Epithelial cell of proximal tubule (primary cell): ENCODE measurements around the gene IGSF23. TPM values are rescaled to one million over a fixed set of nuclear protein-coding genes. Genes with fewer than 3 reads are reported as not detected.

Source experiments
- DNase-seq: peaks from one replicate; pipeline ENCODE4 v3.0.0-alpha.2; 2011; ENCODE audit warnings: low read depth
- H3K4me3 ChIP-seq: 2 replicates; pipeline ENCODE4 v1.5.1; 2011; ENCODE audit warnings: low read depth, mild to moderate bottlenecking, low read length
- CTCF ChIP-seq: conservative IDR thresholded peaks from 2 replicates; pipeline ENCODE4 v1.5.1; 2012; ENCODE audit warnings: low read depth, mild to moderate bottlenecking, low read length
- total RNA-seq: library from RNA; depleted of rRNA; stranded (reverse); fragments of >200 nt; gene quantifications from 2 replicates; pipeline ENCODE4 v1.2.3, GENCODE V29; 2015

IGSF23 gene
- total RNA-seq, 1 donor from 2014 or later: 0.12 TPM

DNA sequence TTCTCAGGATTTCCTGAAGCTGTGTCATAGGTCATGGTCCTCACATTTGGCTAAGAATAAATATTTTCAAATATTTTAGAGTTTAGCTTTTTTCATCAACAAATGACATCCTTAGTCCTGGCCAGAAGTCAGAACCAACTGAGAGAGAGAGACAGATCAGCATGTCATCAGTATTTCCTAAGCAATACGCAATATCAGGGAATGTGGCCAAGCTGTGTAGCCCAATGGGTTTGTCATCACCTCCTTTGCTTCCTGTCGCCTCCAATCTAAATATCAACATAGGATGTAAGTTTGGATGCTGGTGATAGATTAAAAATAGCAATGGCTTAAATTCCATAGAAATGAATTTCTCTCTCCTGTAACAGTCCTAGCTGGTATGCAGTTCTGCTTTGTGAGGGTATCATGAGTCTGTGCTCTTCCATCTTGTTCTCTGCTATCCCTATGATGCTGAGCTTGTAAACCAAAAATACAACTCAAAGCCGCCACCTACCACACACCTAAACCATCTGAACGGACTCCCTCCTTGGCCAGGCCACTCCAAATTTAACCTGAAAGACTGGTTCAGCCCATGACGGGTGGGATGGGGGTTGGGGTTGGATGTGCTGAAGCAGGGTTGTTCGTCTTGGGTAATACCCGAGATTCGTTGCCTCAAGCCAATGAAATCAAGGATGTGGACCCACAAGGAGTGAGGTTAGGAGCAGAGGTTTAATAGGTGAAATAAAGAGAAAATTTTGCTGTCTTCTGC, 10.0 kb upstream of the IGSF23 start:
- TF ChIP-seq CTCF: no peak
- no peak overlapping the region for H3K4me3 ChIP-seq
- DNase-seq: no peak

- no peak for DNase-seq
- TF ChIP-seq CTCF: no peak
- no peak overlapping the region for H3K4me3 ChIP-seq
These were observed 9.1 kb upstream of the IGSF23 start for GRCh38 chr19:44604241-44604640.

GRCh38 chr19:44605547-44605946, 7.8 kb upstream of the IGSF23 start:
- H3K4me3 ChIP-seq: no peak overlapping the region
- TF ChIP-seq CTCF: no peak
- no peak for DNase-seq

DNA sequence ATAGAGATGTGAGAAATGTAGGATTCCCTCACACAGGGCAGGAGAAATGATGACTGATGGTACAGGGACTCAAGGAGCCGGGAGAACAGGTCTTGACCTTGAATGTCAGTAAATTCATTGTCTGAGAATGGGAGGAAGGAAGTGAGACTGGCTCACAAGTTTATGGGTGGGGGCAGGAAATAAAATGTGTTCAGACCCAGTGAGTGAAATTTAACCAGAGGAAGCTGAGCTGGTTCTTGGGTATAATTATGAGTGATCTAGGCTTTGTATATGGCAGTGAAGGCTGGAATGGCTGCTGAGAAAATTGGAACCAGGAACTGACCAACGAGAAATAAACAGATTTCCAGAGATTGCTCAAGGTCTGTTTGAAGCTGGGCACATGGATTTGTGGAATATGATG, 6.3 kb upstream of the IGSF23 start:
- no peak for TF ChIP-seq CTCF
- no peak for DNase-seq

DNA sequence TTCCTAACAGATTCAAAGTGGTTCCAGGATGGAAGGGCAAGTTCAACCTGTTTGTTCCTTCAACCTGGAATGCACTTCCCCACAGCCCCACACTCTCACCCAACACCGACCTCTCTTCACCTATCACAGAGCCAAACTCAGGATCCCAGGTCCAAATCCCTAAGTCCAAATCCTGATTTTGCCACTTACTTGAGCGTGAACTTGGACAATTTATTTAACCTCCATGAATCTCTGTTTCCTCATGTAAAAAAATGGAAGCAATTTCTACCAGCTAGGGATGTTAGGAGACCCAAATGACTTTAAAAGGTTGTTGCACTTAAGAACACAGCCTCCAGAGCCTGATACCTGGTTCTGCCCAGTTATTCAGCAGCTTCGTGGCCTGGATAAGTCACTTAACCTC, 5.4 kb upstream of the IGSF23 start:
- no peak for DNase-seq
- no peak for TF ChIP-seq CTCF
- no peak overlapping the region for H3K4me3 ChIP-seq

More for the DNA sequence above, 6.3 kb upstream of the IGSF23 start:
- H3K4me3 ChIP-seq: no peak overlapping the region

- no peak overlapping the region for H3K4me3 ChIP-seq
- no peak for DNase-seq
- TF ChIP-seq CTCF: no peak
These were observed 5.0 kb upstream of the IGSF23 start for GRCh38 chr19:44608391-44608821.

- no peak for DNase-seq
- no peak overlapping the region for H3K4me3 ChIP-seq
- TF ChIP-seq CTCF: no peak
These were observed 4.1 kb upstream of the IGSF23 start for GRCh38 chr19:44609219-44609618.
